ENCODE measurements around the gene ST3GAL4. TPM values are rescaled to one million over a fixed set of nuclear protein-coding genes. Genes with fewer than 3 reads are reported as not detected.
A peak's percentile ranks its signal among the peaks of the same experiment; 100 is the strongest.

Gene ST3GAL4
- total RNA-seq, 6 experiments from 2014 or later: 25.9 to 34.6 (median 30.0) TPM

- no peak for TF ChIP-seq CTCF (IDR thresholded peaks at IDR 0.05)
- H3K4me3 Mint-ChIP-seq: no peak overlapping the region
- no peak overlapping the region for H3K27ac Mint-ChIP-seq
- peaks cover 9% of the 10 kb centered on the region; the same call in 1 of the 2 replicates for H3K36me3 Mint-ChIP-seq (ENCODE audit: low read depth)
- peaks cover 2% of the 10 kb centered on the region; the same call in 1 of the 2 replicates for H3K27me3 Mint-ChIP-seq (ENCODE audit: insufficient read depth)
- H3K4me1 Mint-ChIP-seq (ENCODE audit: low read depth): peaks cover 67% of the 10 kb centered on the region
- DNase-seq: no peak
- no peaks in the 10 kb centered on the region for H3K9me3 Mint-ChIP-seq
Observed at GRCh38 chr11:126358763-126359160, 3.3 kb downstream of the ST3GAL4 start.

GRCh38 chr11:126359431-126360048 lies 4.1 kb downstream of the ST3GAL4 start:
- Mint-ChIP-seq H3K36me3 (ENCODE audit: low read depth) (peaks cover 3% of the 10 kb centered on the region; the same call in 1 of the 2 replicates), H3K9me3 (no peaks in the 10 kb centered on the region), H3K4me1 (ENCODE audit: low read depth) (peaks cover 59% of the 10 kb centered on the region), H3K27ac (peak overlapping the region; percentile 40; the same call in 1 of the 2 replicates), H3K4me3 (no peak overlapping the region), H3K27me3 (ENCODE audit: insufficient read depth) (peaks cover 2% of the 10 kb centered on the region; the same call in 1 of the 2 replicates)
- TF ChIP-seq CTCF (IDR thresholded peaks at IDR 0.05): peak; percentile 41; the same call in 1 of the 2 replicates
- no peak for DNase-seq

- TF ChIP-seq CTCF (IDR thresholded peaks at IDR 0.05): no peak
- Mint-ChIP-seq H3K4me1 (ENCODE audit: low read depth) (peaks cover 55% of the 10 kb centered on the region), H3K9me3 (no peaks in the 10 kb centered on the region), H3K27ac (no peak overlapping the region), H3K36me3 (ENCODE audit: low read depth) (no peaks in the 10 kb centered on the region), H3K4me3 (no peak overlapping the region), H3K27me3 (ENCODE audit: insufficient read depth) (no peaks in the 10 kb centered on the region; the same call in 1 of the 2 replicates)
- no peak for DNase-seq
Observed at GRCh38 chr11:126360049-126360446, 4.6 kb downstream of the ST3GAL4 start.

- H3K36me3 Mint-ChIP-seq (ENCODE audit: low read depth): no peaks in the 10 kb centered on the region
- H3K27me3 Mint-ChIP-seq (ENCODE audit: insufficient read depth): no peaks in the 10 kb centered on the region
- no peaks in the 10 kb centered on the region for H3K9me3 Mint-ChIP-seq
- DNase-seq: no peak
- peaks cover 53% of the 10 kb centered on the region for H3K4me1 Mint-ChIP-seq (ENCODE audit: low read depth)
- TF ChIP-seq CTCF (IDR thresholded peaks at IDR 0.05): no peak
- H3K4me3 Mint-ChIP-seq: no peak overlapping the region
- no peak overlapping the region for H3K27ac Mint-ChIP-seq
Observed at GRCh38 chr11:126361400-126361799, 5.9 kb downstream of the ST3GAL4 start.

- Mint-ChIP-seq H3K4me3 (no peak overlapping the region), H3K9me3 (no peaks in the 10 kb centered on the region), H3K27ac (peak overlapping the region; percentile 6; the same call in 1 of the 2 replicates), H3K4me1 (ENCODE audit: low read depth) (peaks cover 37% of the 10 kb centered on the region), H3K27me3 (ENCODE audit: insufficient read depth) (no peaks in the 10 kb centered on the region), H3K36me3 (ENCODE audit: low read depth) (no peaks in the 10 kb centered on the region)
- DNase-seq: no peak
- TF ChIP-seq CTCF (IDR thresholded peaks at IDR 0.05): no peak
Observed at GRCh38 chr11:126362879-126363655, 7.6 kb downstream of the ST3GAL4 start.

Measured in HFFc6 (cell line).